OCI-LY7 (cell line): Measurements from ENCODE around the gene CD79A. TPM values are rescaled to one million over a fixed set of nuclear protein-coding genes. Genes with fewer than 3 reads are reported as not detected.

Experiments
- BruUV-seq: library from RNA; stranded (reverse); fragments of 400-500 nt; replicated peaks from 2 replicates; lab custom pipeline; 2021; lab: Mats Ljungman, UMichigan
- CTCF ChIA-PET: fragments of 300-600 bp; sonication (Branson Sonifier 250); formaldehyde crosslinking; loops from one replicate; lab custom pipeline; 2022; ENCODE audit warnings: antibody characterized with exemption; ENCODE audit not compliant: unreplicated experiment; lab: Charles Lee
- POLR2A ChIA-PET: fragments of 300-600 bp; sonication (Branson Sonifier 250); formaldehyde crosslinking; loops from one replicate; lab custom pipeline; 2022; ENCODE audit warnings: antibody characterized with exemption; lab: Charles Lee
- DNase-seq: peaks from one replicate; pipeline ENCODE4 v3.0.0-alpha.2; 2015; ENCODE audit warnings: low spot score
- H2AFZ ChIP-seq: fragments of 200-600 bp; sonication (generic), shearing (Covaris generic); 2 replicates; pipeline ENCODE4 v1.6.1; 2014; ENCODE audit warnings: mild to moderate bottlenecking, antibody characterized with exemption, low read length, moderate library complexity
- H3K27ac ChIP-seq: fragments of 200-600 bp; sonication (generic); 2 replicates; pipeline ENCODE4 v1.5.1; 2014; ENCODE audit warnings: mixed run types, low read depth, mild to moderate bottlenecking, moderate library complexity, low read length, inconsistent platforms; ENCODE audit not compliant: poor library complexity, severe bottlenecking
- H3K36me3 ChIP-seq: fragments of 200-600 bp; sonication (generic); 2 replicates; pipeline ENCODE4 v1.6.1; 2014; ENCODE audit warnings: mild to moderate bottlenecking, antibody characterized with exemption, low read length, moderate library complexity, mixed read lengths; ENCODE audit not compliant: insufficient read depth
- H3K4me1 ChIP-seq: fragments of 200-600 bp; sonication (generic); 2 replicates; pipeline ENCODE4 v1.5.1; 2014; ENCODE audit warnings: mild to moderate bottlenecking, low read length; ENCODE audit not compliant: insufficient read depth, poor library complexity, severe bottlenecking
- H3K4me2 ChIP-seq: fragments of 200-600 bp; sonication (generic); 2 replicates; pipeline ENCODE4 v1.6.1; 2014; ENCODE audit warnings: mild to moderate bottlenecking, low read length
- H3K4me3 ChIP-seq: fragments of 200-600 bp; sonication (generic); 2 replicates; pipeline ENCODE4 v1.5.1; 2014; ENCODE audit warnings: mild to moderate bottlenecking, low read depth, low read length; ENCODE audit not compliant: poor library complexity, severe bottlenecking
- H3K79me2 ChIP-seq: fragments of 200-600 bp; sonication (generic); 2 replicates; pipeline ENCODE4 v1.6.1; 2016; ENCODE audit warnings: low read depth, mild to moderate bottlenecking, low read length, moderate library complexity, mixed read lengths; ENCODE audit not compliant: insufficient read depth
- H3K9me2 ChIP-seq: fragments of 200-600 bp; sonication (generic); 2 replicates; pipeline ENCODE4 v1.6.1; 2016; ENCODE audit warnings: mild to moderate bottlenecking, low read length, mixed read lengths; ENCODE audit not compliant: insufficient read depth
- H3K9me3 ChIP-seq: fragments of 200-600 bp; sonication (generic); 2 replicates; pipeline ENCODE4 v1.6.1; 2014; ENCODE audit warnings: mild to moderate bottlenecking, mixed run types, low read length, mixed read lengths
- H4K20me1 ChIP-seq: fragments of 200-600 bp; sonication (generic); 2 replicates; pipeline ENCODE4 v1.6.1; 2014; ENCODE audit warnings: mild to moderate bottlenecking, antibody characterized with exemption, low read length, moderate library complexity, mixed read lengths; ENCODE audit not compliant: insufficient read depth
- CTCF ChIP-seq: fragments of 200-600 bp; sonication (generic); conservative IDR thresholded peaks from 2 replicates; pipeline ENCODE4 v1.5.1; 2014; ENCODE audit warnings: mild to moderate bottlenecking, antibody characterized with exemption, low read length, moderate library complexity, mixed read lengths
- EZH2phosphoT487 ChIP-seq: fragments of 200-600 bp; sonication (generic); IDR thresholded peaks from 2 replicates; pipeline ENCODE4 v1.6.1; 2018; ENCODE audit warnings: low read depth, borderline replicate concordance, mild to moderate bottlenecking, mixed run types, antibody characterized with exemption, low read length, moderate library complexity, mixed read lengths
- intact Hi-C: fragments of 100-400 bp; cut with micrococcal nuclease; formaldehyde crosslinking; loops from one replicate; pipeline ENCODE4 v1.10.0; 2022; ENCODE audit not compliant: unreplicated experiment
- total RNA-seq, 2 experiments: library from RNA; depleted of rRNA in 1 of 2; stranded (reverse); fragments of >200 nt in 1 of 2; shearing (Covaris generic) in 1 of 2; gene quantifications; 2 replicates each; pipeline ENCODE4 v1.2.3, GENCODE V29; 2014 to 2022

CD79A gene
- total RNA-seq, 2 experiments from 2014 or later, result 1,094 to 1,195 TPM

GRCh38 chr19:41879670-41880328 lies 2.7 kb downstream of the CD79A start:
- POLR2A ChIA-PET, result interaction anchor here (0.6 kb wide), 1 partner anchor 66 kb away, joined by 7 read pairs; no protein-coding TSS in a partner anchor
- H3K4me3 ChIP-seq, result peak overlapping the region; percentile 93
- BruUV-seq, result no TSS peak

DNA sequence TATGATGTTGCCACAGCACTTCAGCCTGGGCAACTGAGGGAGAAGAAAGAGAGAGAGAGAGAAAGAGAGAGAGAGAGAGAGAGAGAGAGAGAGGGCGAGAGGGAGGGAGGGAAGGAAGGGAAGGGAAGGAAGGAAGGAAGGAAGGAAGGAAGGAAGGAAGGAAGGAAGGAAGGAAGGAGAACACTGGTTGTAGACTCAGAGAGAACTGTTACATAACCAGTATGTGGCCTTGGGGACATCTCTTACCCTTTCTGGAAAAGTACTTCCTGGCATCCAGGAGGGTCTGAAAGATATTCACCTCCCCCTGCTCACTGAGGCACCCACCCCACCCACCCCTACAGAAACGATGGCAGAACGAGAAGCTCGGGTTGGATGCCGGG lies 3.2 kb downstream of the CD79A start:
- intact Hi-C loops, result no loop called here

More at GRCh38 chr19:41879670-41880328, 2.7 kb downstream of the CD79A start:
- DNase-seq, result no peak
- H3K27ac ChIP-seq, result peak overlapping the region; percentile 100
- H3K4me2 ChIP-seq, result peak overlapping the region; percentile 99
- H3K9me2 ChIP-seq, result no peaks in the 10 kb centered on the region
- no peaks in the 10 kb centered on the region for H3K9me3 ChIP-seq
- TF ChIP-seq EZH2phosphoT487 (no peak), CTCF (no peak)
- peaks cover 37% of the 10 kb centered on the region for H3K79me2 ChIP-seq
- CTCF ChIA-PET, result no interaction called here
- intact Hi-C loops, result no loop called here
- peaks cover 55% of the 10 kb centered on the region for H3K36me3 ChIP-seq
- peaks cover 54% of the 10 kb centered on the region for H3K4me1 ChIP-seq
- H4K20me1 ChIP-seq, result no peaks in the 10 kb centered on the region
- H2AFZ ChIP-seq, result no peak overlapping the region

More for the DNA sequence above, 3.2 kb downstream of the CD79A start:
- ChIA-PET POLR2A (interaction anchor here (0.6 kb wide), 1 partner anchor 66 kb away, joined by 7 read pairs; no protein-coding TSS in a partner anchor), CTCF (no interaction called here)
- Histone ChIP-seq H2AFZ (no peak overlapping the region), H3K9me3 (no peaks in the 10 kb centered on the region), H3K4me3 (peak overlapping the region; percentile 93), H3K27ac (peak overlapping the region; percentile 100), H3K9me2 (no peaks in the 10 kb centered on the region), H3K4me2 (peak overlapping the region; percentile 99), H4K20me1 (no peaks in the 10 kb centered on the region), H3K4me1 (peaks cover 52% of the 10 kb centered on the region), H3K36me3 (peaks cover 58% of the 10 kb centered on the region), H3K79me2 (peaks cover 43% of the 10 kb centered on the region)
- no TSS peak for BruUV-seq
- no peak for DNase-seq
- TF ChIP-seq EZH2phosphoT487, result no peak
- no peak for TF ChIP-seq CTCF
